ENCODE results near the gene ZNF221. TPM values are rescaled to one million over a fixed set of nuclear protein-coding genes. Genes with fewer than 3 reads are reported as not detected.

ZNF221 gene
- total and polyA plus RNA-seq, 9 of the 15 experiments (the other 6 are each of a cell fraction or from before 2014, with no cell fraction given): 0.32 to 1.4 (median 0.45) TPM

DNA sequence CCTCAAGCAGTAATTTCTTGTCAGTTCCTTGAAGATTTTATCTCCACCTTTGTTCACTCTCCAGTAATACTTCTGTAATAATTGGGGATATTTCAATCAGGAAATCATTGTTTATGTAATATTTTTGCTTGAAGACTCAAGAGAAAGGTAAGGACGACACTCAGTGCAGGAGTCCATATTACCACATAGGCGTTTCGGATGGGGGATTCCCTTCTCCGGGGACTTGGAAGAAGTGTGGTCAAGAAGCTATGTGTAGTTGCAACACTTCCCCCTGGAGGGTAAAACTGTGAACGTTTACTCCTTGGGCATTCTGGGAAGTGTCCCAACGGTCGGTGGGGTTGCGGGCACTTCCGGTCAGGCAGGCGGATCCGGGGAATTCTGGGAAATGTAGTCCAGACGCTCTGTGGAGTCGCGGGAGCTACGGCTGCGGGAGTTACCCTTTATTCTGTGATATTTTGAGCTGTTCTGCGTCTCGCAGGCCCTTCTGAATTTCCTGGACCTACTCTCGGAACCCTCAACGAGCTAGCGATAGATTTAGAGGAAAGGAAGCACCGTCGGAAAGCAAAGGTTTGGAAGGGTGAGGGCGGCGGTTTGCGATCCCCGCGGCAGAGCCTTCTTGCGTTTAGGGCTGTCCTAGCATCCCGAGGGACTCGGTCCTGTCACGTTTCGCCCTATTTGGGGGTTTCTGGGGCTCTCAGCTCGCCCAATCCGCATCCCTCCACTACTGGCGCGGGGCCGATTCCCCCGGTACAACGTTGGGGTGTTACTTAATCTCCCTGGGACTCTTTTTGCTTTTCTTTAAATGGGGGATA, at the start of gene ZNF221 (continued):
- TF ChIP-seq, protein P1, sequence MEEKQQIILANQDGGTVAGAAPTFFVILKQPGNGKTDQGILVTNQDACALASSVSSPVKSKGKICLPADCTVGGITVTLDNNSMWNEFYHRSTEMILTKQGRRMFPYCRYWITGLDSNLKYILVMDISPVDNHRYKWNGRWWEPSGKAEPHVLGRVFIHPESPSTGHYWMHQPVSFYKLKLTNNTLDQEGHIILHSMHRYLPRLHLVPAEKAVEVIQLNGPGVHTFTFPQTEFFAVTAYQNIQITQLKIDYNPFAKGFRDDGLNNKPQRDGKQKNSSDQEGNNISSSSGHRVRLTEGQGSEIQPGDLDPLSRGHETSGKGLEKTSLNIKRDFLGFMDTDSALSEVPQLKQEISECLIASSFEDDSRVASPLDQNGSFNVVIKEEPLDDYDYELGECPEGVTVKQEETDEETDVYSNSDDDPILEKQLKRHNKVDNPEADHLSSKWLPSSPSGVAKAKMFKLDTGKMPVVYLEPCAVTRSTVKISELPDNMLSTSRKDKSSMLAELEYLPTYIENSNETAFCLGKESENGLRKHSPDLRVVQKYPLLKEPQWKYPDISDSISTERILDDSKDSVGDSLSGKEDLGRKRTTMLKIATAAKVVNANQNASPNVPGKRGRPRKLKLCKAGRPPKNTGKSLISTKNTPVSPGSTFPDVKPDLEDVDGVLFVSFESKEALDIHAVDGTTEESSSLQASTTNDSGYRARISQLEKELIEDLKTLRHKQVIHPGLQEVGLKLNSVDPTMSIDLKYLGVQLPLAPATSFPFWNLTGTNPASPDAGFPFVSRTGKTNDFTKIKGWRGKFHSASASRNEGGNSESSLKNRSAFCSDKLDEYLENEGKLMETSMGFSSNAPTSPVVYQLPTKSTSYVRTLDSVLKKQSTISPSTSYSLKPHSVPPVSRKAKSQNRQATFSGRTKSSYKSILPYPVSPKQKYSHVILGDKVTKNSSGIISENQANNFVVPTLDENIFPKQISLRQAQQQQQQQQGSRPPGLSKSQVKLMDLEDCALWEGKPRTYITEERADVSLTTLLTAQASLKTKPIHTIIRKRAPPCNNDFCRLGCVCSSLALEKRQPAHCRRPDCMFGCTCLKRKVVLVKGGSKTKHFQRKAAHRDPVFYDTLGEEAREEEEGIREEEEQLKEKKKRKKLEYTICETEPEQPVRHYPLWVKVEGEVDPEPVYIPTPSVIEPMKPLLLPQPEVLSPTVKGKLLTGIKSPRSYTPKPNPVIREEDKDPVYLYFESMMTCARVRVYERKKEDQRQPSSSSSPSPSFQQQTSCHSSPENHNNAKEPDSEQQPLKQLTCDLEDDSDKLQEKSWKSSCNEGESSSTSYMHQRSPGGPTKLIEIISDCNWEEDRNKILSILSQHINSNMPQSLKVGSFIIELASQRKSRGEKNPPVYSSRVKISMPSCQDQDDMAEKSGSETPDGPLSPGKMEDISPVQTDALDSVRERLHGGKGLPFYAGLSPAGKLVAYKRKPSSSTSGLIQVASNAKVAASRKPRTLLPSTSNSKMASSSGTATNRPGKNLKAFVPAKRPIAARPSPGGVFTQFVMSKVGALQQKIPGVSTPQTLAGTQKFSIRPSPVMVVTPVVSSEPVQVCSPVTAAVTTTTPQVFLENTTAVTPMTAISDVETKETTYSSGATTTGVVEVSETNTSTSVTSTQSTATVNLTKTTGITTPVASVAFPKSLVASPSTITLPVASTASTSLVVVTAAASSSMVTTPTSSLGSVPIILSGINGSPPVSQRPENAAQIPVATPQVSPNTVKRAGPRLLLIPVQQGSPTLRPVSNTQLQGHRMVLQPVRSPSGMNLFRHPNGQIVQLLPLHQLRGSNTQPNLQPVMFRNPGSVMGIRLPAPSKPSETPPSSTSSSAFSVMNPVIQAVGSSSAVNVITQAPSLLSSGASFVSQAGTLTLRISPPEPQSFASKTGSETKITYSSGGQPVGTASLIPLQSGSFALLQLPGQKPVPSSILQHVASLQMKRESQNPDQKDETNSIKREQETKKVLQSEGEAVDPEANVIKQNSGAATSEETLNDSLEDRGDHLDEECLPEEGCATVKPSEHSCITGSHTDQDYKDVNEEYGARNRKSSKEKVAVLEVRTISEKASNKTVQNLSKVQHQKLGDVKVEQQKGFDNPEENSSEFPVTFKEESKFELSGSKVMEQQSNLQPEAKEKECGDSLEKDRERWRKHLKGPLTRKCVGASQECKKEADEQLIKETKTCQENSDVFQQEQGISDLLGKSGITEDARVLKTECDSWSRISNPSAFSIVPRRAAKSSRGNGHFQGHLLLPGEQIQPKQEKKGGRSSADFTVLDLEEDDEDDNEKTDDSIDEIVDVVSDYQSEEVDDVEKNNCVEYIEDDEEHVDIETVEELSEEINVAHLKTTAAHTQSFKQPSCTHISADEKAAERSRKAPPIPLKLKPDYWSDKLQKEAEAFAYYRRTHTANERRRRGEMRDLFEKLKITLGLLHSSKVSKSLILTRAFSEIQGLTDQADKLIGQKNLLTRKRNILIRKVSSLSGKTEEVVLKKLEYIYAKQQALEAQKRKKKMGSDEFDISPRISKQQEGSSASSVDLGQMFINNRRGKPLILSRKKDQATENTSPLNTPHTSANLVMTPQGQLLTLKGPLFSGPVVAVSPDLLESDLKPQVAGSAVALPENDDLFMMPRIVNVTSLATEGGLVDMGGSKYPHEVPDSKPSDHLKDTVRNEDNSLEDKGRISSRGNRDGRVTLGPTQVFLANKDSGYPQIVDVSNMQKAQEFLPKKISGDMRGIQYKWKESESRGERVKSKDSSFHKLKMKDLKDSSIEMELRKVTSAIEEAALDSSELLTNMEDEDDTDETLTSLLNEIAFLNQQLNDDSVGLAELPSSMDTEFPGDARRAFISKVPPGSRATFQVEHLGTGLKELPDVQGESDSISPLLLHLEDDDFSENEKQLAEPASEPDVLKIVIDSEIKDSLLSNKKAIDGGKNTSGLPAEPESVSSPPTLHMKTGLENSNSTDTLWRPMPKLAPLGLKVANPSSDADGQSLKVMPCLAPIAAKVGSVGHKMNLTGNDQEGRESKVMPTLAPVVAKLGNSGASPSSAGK (IDR thresholded peaks at IDR 0.05): peak; percentile 47; the same call in 1 of the 2 replicates
- TF ChIP-seq EZH2 (IDR thresholded peaks at IDR 0.05; ENCODE audit: borderline replicate concordance, low read depth, low read length): no peak
- no peak for TF ChIP-seq ZNF696 (CRISPR knock-in tag; conservative IDR thresholded peaks at IDR 0.05)
- no peak for TF ChIP-seq CREBBP (IDR thresholded peaks at IDR 0.05; ENCODE audit: low read depth, low read length)
- no peak; the same call in 1 of the 2 replicates for TF ChIP-seq ZNF311 (CRISPR knock-in tag; IDR thresholded peaks at IDR 0.05)
- no peak for TF ChIP-seq TCF7 (IDR thresholded peaks at IDR 0.05; ENCODE audit: borderline replicate concordance)
- TF ChIP-seq, protein P2, sequence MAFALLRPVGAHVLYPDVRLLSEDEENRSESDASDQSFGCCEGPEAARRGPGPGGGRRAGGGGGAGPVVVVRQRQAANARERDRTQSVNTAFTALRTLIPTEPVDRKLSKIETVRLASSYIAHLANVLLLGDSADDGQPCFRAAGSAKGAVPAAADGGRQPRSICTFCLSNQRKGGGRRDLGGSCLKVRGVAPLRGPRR (CRISPR knock-in tag; IDR thresholded peaks at IDR 0.05): no peak
- no peak for TF ChIP-seq SAP30 (IDR thresholded peaks at IDR 0.05; ENCODE audit: borderline replicate concordance, insufficient read depth, low read depth, low read length, poor library complexity, severe bottlenecking)
- no peak for TF ChIP-seq ZNF354B (CRISPR knock-in tag; IDR thresholded peaks at IDR 0.05)
- no peak for TF ChIP-seq ZSCAN29 (IDR thresholded peaks at IDR 0.05)
- TF ChIP-seq, protein P3, sequence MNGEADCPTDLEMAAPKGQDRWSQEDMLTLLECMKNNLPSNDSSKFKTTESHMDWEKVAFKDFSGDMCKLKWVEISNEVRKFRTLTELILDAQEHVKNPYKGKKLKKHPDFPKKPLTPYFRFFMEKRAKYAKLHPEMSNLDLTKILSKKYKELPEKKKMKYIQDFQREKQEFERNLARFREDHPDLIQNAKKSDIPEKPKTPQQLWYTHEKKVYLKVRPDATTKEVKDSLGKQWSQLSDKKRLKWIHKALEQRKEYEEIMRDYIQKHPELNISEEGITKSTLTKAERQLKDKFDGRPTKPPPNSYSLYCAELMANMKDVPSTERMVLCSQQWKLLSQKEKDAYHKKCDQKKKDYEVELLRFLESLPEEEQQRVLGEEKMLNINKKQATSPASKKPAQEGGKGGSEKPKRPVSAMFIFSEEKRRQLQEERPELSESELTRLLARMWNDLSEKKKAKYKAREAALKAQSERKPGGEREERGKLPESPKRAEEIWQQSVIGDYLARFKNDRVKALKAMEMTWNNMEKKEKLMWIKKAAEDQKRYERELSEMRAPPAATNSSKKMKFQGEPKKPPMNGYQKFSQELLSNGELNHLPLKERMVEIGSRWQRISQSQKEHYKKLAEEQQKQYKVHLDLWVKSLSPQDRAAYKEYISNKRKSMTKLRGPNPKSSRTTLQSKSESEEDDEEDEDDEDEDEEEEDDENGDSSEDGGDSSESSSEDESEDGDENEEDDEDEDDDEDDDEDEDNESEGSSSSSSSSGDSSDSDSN (IDR thresholded peaks at IDR 0.05; ENCODE audit: borderline replicate concordance in 1 of 2, low read depth in 2 of 2, low read length in 2 of 2): no peak
- peak in 1 of 2 experiments; percentile 54; a peak in 2 of 4 replicates for TF ChIP-seq TEAD1 (CRISPR knock-in tag; IDR thresholded peaks at IDR 0.05)
- no peak for TF ChIP-seq ZNF224 (CRISPR knock-in tag; IDR thresholded peaks at IDR 0.05)
